Measurements from ENCODE around the gene MYORG. TPM values are rescaled to one million over a fixed set of nuclear protein-coding genes. Genes with fewer than 3 reads are reported as not detected.

The MYORG gene
- total and polyA plus RNA-seq, 10 of the 15 experiments (the other 5 are each of a cell fraction or from before 2014, with no cell fraction given): 0.05 to 0.36 (median 0.10) TPM; not detected in 1

DNA sequence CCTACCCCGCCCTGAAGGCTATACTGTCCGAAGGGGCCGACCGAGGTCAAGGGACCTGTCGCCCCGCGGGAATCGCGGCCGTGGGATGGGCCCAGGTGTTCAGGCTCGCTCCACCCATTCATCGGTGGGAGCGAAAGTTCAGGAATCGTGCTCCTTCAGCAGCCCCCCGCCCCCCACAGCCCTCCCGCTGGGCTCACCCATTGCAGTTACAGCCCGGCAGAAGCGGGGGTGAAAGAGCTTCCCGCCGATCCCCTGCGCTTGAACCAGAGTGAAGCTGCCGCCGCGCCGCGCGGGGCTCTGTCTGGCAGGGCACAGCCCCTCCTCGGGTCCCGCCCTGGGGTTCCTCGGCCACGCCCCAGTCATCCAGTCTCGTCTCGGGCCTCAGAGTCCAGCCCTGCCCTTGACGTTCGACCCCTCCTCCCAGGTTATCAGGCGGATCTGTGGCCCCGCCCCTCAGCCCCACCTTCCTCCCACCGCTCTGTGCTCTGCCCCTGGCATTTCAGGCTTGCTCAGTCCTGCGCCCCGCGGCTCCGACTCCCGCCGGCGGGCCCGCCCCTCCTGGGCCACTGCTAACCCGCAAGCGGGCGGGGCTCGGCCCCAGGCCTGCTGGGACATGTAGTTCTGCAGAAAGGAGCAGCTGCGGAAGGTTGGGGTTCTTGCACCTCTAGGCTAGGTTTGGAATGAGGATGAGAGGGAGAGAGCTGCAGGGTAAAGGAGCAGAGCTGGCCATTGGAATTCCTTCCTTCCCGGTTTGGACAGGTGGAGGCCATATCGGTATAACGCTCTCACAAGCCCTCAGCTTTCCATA lies at the start of gene MYORG (continued):
- TF ChIP-seq, protein P1, sequence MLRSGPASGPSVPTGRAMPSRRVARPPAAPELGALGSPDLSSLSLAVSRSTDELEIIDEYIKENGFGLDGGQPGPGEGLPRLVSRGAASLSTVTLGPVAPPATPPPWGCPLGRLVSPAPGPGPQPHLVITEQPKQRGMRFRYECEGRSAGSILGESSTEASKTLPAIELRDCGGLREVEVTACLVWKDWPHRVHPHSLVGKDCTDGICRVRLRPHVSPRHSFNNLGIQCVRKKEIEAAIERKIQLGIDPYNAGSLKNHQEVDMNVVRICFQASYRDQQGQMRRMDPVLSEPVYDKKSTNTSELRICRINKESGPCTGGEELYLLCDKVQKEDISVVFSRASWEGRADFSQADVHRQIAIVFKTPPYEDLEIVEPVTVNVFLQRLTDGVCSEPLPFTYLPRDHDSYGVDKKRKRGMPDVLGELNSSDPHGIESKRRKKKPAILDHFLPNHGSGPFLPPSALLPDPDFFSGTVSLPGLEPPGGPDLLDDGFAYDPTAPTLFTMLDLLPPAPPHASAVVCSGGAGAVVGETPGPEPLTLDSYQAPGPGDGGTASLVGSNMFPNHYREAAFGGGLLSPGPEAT (IDR thresholded peaks at IDR 0.05; ENCODE audit: low read depth): peak; percentile 30; the same call in 1 of the 2 replicates
- TF ChIP-seq LARP7 (IDR thresholded peaks at IDR 0.05): peak; percentile 64; the same call in 1 of the 2 replicates
- TF ChIP-seq SUPT20H (IDR thresholded peaks at IDR 0.05; ENCODE audit: borderline replicate concordance, control insufficient read depth, low read depth, low read length): no peak
- no peak for TF ChIP-seq ZZZ3 (IDR thresholded peaks at IDR 0.05; ENCODE audit: control insufficient read depth, insufficient read length, low read depth)
- TF ChIP-seq RELA (IDR thresholded peaks at IDR 0.05; ENCODE audit: borderline replicate concordance, partially characterized antibody): no peak
- TF ChIP-seq, protein P2, sequence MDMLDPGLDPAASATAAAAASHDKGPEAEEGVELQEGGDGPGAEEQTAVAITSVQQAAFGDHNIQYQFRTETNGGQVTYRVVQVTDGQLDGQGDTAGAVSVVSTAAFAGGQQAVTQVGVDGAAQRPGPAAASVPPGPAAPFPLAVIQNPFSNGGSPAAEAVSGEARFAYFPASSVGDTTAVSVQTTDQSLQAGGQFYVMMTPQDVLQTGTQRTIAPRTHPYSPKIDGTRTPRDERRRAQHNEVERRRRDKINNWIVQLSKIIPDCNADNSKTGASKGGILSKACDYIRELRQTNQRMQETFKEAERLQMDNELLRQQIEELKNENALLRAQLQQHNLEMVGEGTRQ (IDR thresholded peaks at IDR 0.05; ENCODE audit: borderline replicate concordance, low read depth, low read length): no peak
- TF ChIP-seq HDGF (IDR thresholded peaks at IDR 0.05): peak; percentile 93
- TF ChIP-seq, protein P3, sequence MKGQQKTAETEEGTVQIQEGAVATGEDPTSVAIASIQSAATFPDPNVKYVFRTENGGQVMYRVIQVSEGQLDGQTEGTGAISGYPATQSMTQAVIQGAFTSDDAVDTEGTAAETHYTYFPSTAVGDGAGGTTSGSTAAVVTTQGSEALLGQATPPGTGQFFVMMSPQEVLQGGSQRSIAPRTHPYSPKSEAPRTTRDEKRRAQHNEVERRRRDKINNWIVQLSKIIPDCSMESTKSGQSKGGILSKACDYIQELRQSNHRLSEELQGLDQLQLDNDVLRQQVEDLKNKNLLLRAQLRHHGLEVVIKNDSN (IDR thresholded peaks at IDR 0.05; ENCODE audit: borderline replicate concordance, extremely low read length, insufficient read depth, low read depth, low read length): no peak
- TF ChIP-seq ZBED1 (IDR thresholded peaks at IDR 0.05; ENCODE audit: borderline replicate concordance): no peak
- no peak for TF ChIP-seq BHLHE40 (IDR thresholded peaks at IDR 0.05; ENCODE audit: borderline replicate concordance in 1 of 2, low read depth in 2 of 2, low read length in 1 of 2)
- no peak for TF ChIP-seq ZNF622 (IDR thresholded peaks at IDR 0.05)
- TF ChIP-seq EED (IDR thresholded peaks at IDR 0.05; ENCODE audit: low read depth): no peak
- TF ChIP-seq POLR2A (IDR thresholded peaks at IDR 0.05; ENCODE audit: low read depth, low read length): peak; percentile 65
- TF ChIP-seq, protein P4, sequence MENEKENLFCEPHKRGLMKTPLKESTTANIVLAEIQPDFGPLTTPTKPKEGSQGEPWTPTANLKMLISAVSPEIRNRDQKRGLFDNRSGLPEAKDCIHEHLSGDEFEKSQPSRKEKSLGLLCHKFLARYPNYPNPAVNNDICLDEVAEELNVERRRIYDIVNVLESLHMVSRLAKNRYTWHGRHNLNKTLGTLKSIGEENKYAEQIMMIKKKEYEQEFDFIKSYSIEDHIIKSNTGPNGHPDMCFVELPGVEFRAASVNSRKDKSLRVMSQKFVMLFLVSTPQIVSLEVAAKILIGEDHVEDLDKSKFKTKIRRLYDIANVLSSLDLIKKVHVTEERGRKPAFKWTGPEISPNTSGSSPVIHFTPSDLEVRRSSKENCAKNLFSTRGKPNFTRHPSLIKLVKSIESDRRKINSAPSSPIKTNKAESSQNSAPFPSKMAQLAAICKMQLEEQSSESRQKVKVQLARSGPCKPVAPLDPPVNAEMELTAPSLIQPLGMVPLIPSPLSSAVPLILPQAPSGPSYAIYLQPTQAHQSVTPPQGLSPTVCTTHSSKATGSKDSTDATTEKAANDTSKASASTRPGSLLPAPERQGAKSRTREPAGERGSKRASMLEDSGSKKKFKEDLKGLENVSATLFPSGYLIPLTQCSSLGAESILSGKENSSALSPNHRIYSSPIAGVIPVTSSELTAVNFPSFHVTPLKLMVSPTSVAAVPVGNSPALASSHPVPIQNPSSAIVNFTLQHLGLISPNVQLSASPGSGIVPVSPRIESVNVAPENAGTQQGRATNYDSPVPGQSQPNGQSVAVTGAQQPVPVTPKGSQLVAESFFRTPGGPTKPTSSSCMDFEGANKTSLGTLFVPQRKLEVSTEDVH (IDR thresholded peaks at IDR 0.05; ENCODE audit: low read depth, partially characterized antibody): no peak
- no peak for TF ChIP-seq SMAD5 (IDR thresholded peaks at IDR 0.05; ENCODE audit: low read depth)
- TF ChIP-seq POU2F2 (IDR thresholded peaks at IDR 0.05; ENCODE audit: borderline replicate concordance, low read depth, low read length): no peak
- TF ChIP-seq KAT2A (conservative IDR thresholded peaks at IDR 0.05; ENCODE audit: control insufficient read depth, low read depth, low read length): no peak
- no peak for TF ChIP-seq NFYA (IDR thresholded peaks at IDR 0.05; ENCODE audit: borderline replicate concordance, low read depth, low read length)
- TF ChIP-seq ESRRA (IDR thresholded peaks at IDR 0.05; ENCODE audit: low read length): no peak
- TF ChIP-seq ZNF207 (IDR thresholded peaks at IDR 0.05; ENCODE audit: borderline replicate concordance): no peak
- no peak for TF ChIP-seq BMI1 (IDR thresholded peaks at IDR 0.05; ENCODE audit: borderline replicate concordance)
- TF ChIP-seq, protein P5, sequence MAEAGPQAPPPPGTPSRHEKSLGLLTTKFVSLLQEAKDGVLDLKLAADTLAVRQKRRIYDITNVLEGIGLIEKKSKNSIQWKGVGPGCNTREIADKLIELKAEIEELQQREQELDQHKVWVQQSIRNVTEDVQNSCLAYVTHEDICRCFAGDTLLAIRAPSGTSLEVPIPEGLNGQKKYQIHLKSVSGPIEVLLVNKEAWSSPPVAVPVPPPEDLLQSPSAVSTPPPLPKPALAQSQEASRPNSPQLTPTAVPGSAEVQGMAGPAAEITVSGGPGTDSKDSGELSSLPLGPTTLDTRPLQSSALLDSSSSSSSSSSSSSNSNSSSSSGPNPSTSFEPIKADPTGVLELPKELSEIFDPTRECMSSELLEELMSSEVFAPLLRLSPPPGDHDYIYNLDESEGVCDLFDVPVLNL (IDR thresholded peaks at IDR 0.05; ENCODE audit: low read depth, low read length): no peak

All from GM12878 (cell line).